Measurements from ENCODE around the gene GPC5.

The GPC5 gene

DNA sequence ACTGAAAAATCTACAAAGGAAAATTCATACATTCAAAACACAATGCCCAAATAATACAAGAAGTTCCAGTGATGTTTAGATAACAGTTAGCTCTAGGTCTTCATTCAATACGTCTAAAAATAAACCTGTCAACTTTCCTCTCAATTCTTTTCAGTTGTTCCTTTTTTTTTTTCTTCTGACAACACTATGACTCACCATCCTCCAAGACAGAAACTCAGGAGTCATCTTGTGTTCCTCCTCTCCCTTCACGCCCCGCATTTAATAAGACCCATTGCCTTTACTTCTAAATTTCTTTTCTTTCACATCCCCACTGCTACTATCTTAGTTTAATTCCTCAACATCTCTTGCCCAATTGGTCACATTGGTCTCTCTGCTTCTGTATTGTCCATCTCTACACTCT, 759.9 kb downstream of the GPC5 start:
- DNase-seq (ENCODE audit: low read depth in 2 of 2) = no peak

GRCh38 chr13:92164822-92165221, 766.4 kb downstream of the GPC5 start:
- no peak for DNase-seq (ENCODE audit: low read depth in 2 of 2)

GRCh38 chr13:92172191-92172590, 773.8 kb downstream of the GPC5 start:
- DNase-seq (ENCODE audit: low read depth in 2 of 2) = no peak

DNA sequence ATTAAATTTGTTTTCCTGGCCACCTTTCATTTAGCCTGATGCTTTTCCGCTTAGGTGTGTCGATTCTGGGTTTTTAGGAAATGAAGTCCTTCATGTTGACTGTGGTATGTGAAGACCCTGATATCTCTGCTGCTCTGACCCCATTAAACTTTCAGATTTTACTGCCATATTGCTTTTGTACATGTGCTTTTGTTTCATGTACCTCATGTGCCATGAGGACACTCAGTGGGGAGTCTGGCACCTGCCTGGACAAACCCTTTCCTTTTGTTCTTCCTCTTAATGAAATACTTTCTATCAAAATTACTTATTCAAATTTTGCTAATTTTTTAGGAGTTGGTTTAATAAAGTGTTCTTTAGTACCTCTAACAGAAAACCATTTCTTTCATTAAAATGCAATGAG, 774.8 kb downstream of the GPC5 start:
- no peak for DNase-seq (ENCODE audit: low read depth in 2 of 2)

DNA sequence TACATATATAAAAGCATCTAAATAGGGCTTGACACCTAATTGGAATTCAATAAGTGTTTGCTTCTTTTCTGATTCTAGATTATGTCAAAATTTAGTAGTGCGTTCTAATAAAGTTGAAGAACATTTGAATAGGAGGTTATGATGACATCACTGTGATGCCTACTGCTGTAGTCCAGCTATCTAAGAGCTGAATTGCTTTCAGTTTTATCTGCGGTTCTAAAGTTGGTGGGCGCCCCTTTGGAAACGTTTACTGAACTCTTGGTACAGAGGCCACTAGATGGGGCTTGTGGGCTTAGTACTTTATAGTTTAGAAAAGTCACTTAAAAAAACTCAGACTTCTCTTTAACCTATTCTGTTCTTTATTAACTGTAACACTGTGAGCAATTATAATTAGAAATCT, 776.9 kb downstream of the GPC5 start:
- DNase-seq (ENCODE audit: low read depth in 2 of 2) = no peak

DNA sequence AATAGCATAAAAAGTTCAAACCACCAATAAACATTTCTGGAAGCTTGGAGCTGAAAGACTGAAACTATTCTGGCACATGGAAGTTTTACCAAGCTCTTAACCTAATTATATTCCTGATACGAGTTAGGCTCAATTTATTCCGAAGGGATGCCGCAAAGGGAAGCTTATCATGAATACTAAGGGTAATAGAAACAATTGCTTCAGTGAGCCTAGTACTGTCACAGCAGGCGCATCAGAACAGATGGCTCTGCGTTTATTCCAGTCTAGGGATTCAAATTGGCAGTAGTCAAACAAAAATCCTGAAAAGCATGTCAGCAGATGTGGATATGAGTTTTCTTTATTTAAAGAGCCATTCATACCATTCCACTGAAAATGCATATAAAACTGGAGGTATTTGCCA, 779.5 kb downstream of the GPC5 start:
- DNase-seq (ENCODE audit: low read depth in 2 of 2) = no peak

DNA sequence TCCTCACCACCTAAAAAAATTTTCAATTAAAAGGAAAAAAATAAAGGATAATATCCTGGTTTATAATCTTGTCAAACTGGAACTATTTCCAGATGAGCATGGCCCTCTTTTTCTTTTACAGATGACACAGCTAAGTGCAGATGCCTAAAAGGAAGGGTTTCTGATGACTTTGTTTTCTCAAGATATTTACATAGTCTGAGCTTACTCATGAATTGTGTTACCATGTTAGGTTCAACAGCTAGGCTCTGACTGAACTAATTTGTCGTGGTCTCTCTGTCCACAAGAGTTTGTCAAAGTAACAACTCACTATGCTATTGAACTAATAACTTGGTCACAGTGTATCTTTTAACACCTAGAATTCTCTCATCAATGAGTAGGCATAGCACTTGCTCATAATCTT, 780.8 kb downstream of the GPC5 start:
- DNase-seq (ENCODE audit: low read depth in 2 of 2) = no peak

- DNase-seq (ENCODE audit: low read depth in 2 of 2) = no peak
Observed at GRCh38 chr13:92187378-92187989, 789.1 kb downstream of the GPC5 start.

DNA sequence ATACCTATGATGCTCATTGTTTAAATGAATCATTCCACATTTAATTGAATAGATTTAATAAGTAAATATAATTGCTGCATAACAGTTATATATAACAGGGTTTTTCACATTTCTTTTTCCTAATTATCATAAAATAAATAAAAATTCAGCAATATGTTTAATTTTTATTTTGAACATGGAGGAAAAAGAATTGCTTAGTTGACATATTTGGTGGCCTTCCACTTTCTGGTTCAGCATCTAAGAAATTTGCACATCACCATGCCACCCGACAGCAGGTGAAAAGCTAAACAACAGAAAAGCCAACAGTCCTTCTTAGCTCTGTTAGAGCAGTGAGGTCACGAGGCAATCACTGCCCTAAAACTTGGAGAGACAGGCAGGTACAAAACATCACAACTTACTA, 790.2 kb downstream of the GPC5 start:
- DNase-seq (ENCODE audit: low read depth in 2 of 2) = no peak

DNA sequence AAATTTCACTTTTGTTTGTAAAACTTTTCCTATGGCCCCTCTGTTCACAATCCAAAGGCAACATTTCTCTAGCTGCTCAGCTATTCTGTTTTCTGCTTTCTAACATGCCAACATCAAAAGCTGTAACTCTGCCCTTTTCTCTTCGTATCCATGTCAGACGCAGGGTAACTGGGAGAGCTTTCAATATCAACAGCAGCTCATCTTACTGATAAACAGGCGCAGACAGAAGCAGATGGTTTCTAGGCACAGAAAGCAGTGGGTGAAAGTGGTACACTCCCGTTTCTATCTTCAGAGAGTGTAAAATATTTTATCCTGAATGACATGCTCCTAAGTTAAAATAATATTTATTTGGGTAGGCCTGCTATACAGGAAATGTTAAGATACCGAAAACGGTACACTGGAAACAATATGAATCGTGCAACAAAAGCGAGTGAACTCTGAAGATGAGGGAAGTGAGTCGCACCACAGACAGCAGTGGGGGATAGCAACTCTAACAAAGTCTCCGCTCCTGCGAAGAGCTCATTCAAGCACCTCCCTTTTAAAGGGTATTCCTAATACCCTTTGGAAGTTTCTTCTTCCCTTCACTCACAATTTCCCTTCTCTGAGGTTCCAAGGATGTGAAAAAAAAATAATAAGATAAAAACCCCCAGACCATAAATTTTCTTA, 798.3 kb downstream of the GPC5 start:
- no peak for DNase-seq (ENCODE audit: low read depth in 2 of 2)

- DNase-seq (ENCODE audit: low read depth in 2 of 2) = no peak
Observed at GRCh38 chr13:92197669-92198068, 799.2 kb downstream of the GPC5 start.

- DNase-seq (ENCODE audit: low read depth in 2 of 2) = no peak
Observed at GRCh38 chr13:92218615-92219014, 820.2 kb downstream of the GPC5 start.

DNA sequence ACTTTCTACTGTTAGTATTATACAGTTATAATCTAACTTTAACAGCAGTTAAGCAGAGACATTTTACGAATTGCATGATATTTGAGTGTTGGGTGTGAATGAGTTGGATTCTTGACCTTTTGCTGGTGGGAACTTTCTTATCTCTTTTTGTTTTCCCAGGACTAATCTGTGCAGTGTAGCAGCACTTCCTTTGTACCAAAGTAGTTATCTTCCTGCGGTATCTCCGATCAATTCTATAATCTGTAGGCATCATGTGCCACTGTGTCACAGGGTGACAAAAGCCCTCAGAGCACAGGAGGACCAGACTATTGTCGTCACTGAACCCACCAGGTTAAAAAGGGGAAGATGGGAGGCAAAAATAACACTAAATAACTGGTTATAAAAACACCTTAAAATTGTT, 823.5 kb downstream of the GPC5 start:
- DNase-seq (ENCODE audit: low read depth in 2 of 2) = no peak

DNA sequence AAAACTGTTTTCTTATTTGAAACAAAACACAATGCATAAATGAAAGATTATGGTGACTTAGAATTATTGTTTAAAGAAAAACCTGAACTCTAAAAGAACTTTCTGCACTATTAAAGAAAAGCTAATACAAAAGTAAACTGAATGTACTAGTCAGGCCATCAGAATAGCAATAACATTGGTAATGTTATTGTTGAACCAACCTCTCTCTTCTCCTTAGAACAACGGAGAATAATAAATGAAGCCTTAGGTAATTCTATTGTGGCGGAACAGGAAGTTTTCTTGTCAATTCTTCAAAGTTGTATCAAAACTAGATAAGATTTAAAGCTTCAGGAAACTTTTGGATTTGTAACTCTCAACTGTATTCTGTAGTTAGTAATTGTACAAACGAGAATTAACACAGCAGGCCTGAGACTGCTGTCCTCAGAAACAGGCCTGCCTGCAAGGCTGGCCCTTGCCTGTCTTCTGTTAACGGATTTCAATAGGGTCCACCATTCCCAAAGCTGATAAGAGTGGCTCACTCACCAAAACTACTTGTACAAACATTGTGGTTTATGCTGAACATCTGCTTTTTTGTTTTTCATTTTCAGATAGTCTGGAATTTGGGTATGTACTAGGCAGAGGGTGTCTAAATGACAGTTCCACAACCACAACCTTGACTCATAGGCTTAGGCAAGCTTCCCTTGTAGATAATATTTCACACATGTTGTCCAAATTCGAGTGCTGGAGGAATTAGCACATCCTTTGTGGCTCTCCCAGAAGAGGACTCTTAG, 825.8 kb downstream of the GPC5 start:
- no peak for DNase-seq (ENCODE audit: low read depth in 2 of 2)

DNA sequence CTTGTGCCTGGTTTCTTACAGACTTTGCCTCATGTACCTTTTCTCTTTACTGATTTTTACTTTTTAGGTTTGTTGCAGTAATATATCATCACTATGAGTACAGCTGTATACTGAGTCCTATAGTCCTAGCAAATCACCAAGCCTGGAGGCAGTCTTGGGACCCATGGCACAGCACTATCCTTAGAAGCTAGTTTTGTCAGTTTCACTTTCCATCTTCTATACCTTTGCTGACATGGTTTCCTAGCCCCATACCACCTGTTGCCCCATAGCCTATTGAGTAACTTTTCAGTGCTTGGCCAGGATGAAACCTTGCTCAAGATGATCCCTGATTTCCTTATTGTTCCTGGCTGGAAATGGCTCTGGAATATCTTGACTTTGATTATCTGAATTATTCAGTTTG, 826.4 kb downstream of the GPC5 start:
- no peak for DNase-seq (ENCODE audit: low read depth in 2 of 2)

- no peak for DNase-seq (ENCODE audit: low read depth in 2 of 2)
Observed at GRCh38 chr13:92225861-92226260, 827.4 kb downstream of the GPC5 start.

GRCh38 chr13:92232871-92233270, 834.5 kb downstream of the GPC5 start:
- no peak for DNase-seq (ENCODE audit: low read depth in 2 of 2)

DNA sequence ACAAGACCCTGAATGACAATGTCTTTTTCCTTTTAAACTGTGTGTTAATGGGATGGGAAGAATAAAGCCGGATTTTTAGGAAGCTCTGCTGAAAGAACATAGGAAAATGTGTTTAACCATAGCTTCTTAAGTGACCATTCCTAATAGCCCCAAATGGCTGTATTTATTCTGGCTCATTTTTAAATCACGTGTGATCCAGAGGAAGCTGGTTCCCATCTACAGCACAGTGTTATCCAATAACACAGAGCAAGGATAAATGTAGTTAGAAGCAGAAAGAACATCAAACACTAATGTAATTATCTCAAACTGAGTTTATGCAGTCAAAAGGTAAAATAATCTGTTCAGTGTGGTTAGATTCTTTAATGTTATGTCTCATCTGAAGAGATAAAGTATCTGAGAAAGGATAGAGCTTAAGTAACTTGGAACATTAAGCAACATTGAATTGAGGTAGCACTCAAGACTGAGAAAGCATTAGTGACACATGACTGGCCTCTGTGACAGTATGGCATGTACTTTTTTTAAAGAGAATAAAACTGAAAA, 853.3 kb downstream of the GPC5 start:
- no peak for DNase-seq (ENCODE audit: low read depth in 2 of 2)

DNA sequence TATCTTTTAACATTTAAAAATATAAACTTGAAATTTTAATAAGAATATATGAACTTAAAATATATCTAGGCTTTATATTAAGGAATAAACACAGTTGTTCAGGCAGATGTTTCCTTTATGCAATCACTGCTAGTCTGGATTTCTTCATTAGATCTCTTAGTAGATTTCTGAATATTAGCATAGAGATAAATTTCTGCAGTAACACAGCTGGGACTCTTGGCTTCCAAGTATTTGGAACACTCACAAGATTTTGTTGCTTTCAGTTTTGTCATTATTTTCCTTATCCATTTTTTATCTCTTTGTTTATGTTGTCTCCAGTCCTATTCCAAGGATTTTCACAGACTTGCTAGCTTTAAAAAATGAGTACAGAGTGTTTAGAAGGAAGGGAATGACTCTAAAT, 857.1 kb downstream of the GPC5 start:
- DNase-seq (ENCODE audit: low read depth in 2 of 2) = no peak

GRCh38 chr13:92256211-92256610, 857.8 kb downstream of the GPC5 start:
- no peak for DNase-seq (ENCODE audit: low read depth in 2 of 2)

GRCh38 chr13:92259046-92259445, 860.6 kb downstream of the GPC5 start:
- DNase-seq (ENCODE audit: low read depth in 2 of 2) = no peak

DNA sequence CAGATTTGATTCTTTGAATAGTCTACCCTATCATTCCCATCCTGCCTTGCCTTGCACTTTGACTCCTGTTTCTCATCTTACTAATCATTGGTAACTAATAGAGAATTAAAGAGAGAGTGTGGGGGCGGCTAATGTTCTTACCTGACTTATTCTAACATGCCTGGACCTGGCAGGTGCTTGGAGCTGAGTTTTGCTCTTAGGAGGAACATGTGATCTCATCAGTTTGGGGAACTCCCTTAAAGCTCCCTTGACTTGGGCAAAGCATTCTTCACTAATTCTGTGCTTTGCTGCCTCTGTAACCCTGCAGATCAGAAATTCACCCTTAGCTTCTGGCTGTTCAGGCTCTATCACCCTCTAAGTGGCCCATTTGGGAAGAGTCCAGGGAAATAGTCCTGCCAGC, 861.1 kb downstream of the GPC5 start:
- DNase-seq (ENCODE audit: low read depth in 2 of 2) = no peak

DNA sequence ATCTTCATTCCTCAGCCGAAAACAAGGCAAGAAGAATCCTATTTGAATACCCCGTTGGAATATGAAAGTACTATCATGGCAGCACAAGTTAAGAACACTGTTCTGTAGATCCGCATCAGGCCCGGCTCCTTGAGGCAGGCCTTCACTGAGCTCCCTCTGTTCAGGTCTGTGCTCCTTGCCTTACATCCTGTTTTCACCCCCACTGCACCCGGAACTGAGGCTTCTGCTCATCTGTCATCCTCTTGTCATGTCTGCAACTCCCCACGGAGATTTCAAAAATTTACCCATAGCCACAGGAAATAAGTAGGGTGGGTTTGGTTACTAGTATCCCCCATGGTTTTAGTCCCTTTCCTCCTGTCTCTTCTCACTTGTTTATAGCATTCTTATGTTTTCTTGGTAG, 861.9 kb downstream of the GPC5 start:
- no peak for DNase-seq (ENCODE audit: low read depth in 2 of 2)
